A549 treated with AZD9567 at 1 μM for 4 hours (cell line): ENCODE measurements around the gene RASGRP4. TPM values are rescaled to one million over a fixed set of nuclear protein-coding genes. Genes with fewer than 3 reads are reported as not detected.

Source experiments
- total RNA-seq: library from RNA; stranded (reverse); fragments of 200-300 nt; extraction: Qiagen RNA extraction; gene quantifications from 5 replicates; pipeline ENCODE4 v1.2.3, GENCODE V29; 2022; ENCODE audit not compliant: insufficient read depth

RASGRP4 gene, protein sequence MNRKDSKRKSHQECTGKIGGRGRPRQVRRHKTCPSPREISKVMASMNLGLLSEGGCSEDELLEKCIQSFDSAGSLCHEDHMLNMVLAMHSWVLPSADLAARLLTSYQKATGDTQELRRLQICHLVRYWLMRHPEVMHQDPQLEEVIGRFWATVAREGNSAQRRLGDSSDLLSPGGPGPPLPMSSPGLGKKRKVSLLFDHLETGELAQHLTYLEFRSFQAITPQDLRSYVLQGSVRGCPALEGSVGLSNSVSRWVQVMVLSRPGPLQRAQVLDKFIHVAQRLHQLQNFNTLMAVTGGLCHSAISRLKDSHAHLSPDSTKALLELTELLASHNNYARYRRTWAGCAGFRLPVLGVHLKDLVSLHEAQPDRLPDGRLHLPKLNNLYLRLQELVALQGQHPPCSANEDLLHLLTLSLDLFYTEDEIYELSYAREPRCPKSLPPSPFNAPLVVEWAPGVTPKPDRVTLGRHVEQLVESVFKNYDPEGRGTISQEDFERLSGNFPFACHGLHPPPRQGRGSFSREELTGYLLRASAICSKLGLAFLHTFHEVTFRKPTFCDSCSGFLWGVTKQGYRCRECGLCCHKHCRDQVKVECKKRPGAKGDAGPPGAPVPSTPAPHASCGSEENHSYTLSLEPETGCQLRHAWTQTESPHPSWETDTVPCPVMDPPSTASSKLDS
- total RNA-seq = 0.03 to 0.17 TPM (median 0.11 TPM) in 4 of 5 replicates, not detected in the other

DNA sequence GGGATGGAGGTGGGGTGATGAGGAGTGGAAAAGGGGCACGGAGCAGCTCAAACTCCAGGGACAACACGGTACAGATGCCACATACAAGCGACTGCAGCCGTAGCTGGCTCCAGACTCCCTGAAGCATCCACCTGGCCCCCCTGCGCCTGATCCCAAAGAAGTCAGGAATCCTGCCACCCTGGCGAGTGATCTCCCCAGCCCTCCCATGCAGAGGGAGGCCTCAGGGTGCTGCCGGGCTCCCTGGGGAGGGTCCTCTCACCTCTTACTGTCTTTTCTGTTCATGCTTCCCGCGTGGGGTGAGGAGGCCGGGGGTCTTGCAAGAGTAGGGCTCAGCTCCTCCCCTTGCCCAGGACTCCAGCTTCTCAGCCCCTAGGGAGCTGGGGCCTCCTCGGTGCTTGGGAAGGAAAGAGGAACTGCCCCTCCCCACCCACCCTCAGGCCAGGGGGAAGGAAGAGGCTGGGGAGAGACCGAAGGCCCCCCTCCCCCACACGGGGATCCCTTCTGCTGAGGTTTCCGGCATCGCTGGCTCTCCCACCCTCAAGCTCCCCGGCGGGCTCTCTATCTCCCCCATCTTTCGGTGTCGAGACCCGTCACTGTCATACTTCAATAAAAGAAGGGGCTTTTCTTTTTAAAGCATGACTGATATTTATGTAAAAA is at the start of gene RASGRP4:
Gene RASGRP4, minus strand, starts transcription at position 410 of the 657 bp plus-strand sequence. Its CDS starts 128 bp downstream, at position 282.

DNA sequence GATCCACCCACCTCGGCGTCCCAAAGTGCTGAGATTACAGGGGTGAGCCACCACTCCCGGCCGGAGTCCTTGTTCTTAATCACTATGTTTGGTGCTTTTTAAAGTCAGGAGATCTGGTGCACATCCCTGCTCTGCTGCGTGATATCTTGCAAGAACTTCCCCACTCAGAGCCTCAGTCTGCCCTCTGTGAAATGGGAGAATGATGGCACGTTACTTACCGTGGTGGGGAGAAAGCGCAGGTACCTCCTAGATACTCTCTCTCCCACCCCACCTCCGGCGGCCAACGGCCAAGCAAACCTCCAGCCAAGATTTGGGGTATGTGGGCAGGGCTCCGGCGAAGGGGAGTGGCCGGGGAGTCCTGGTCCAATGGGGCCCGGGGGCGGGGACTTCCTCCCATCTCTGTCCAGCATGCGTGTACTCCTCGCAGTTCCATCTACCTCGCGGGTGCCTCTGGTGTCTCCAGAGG is 7.3 kb upstream of the RASGRP4 start, which contains the start of gene RYR1:
Gene RYR1, plus strand, starts transcription at position 424 of the 466 bp plus-strand sequence. CDS start 139 bp downstream, outside the sequence.

DNA sequence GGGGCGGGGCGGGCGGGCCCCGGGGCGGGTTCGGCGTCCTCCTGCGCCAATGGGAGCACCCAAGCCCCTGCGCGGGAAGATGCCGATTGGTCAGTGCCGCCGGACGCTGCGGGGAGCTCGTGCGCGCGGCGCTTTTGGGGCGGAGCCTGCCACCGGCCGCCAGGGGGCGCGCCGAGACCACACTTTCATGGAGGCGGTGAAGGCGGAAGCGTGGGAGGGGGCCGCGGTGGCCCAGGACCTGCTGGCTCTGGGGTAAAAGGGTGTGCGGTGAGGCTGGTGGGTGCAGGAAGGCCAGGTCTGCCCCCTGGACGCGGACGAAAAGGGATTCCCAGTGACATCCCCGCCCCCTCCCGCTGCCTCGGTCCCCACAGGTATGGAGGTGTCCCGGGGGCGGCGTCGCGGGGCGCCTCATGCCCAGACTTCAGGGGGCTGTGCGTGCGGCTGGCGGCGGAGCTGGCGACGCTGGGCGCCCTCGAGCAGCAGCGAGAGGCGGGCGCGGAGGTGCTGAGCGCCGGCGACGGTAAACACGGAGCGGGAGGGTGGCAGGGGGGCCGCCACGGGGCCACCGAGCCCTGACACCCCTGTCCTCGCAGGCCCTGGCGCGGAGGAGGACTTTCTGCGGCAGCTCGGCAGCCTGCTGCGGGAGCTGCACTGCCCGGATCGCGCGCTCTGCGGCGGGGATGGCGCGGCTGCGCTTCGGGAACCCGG is 22.9 kb downstream of the RASGRP4 start, which contains the start of gene FAM98C:
Gene FAM98C, plus strand, starts transcription at position 127 of the 708 bp plus-strand sequence. Its CDS starts 61 bp downstream, at position 188.

DNA sequence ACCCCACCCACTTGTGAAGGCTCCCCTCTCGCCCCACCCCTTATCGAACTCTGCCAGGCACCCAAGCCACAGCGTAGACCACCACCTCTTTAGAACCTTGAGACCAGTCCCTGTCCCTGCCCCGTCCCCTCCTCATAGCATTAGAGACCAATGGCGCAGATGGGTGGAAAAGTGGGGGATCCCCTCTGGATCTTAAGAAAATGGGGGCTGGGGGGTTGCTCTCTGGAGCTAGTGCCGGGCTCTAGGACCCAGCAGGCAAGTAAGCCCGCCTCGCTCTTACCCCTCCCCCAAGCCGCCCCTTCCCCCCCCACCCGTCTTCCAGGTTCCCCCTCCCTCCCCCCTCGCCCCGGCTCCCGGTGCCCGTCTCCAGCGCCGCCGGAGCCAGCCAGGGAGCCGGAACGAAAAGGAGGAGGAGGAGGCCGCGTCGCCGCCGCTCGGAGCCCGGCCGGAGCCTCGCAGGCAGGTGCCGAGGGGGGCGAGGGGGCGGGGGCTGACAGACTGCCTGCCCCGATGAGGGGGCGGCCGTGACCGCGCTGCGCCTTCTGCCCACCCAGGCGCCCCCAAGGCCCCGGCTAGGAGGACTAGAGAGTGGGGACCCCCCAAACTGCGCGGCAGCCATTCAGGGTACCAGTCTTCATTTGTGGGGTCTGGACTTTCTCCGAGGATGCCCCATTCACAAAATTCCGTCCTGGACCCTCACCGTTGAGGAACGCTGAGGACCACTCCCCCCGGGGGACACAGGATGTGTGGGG is 37.5 kb downstream of the RASGRP4 start, which contains the start of gene SPRED3:
Gene SPRED3, plus strand, starts transcription at position 349 of the 752 bp plus-strand sequence. CDS start 1,606 bp downstream, outside the sequence.

DNA sequence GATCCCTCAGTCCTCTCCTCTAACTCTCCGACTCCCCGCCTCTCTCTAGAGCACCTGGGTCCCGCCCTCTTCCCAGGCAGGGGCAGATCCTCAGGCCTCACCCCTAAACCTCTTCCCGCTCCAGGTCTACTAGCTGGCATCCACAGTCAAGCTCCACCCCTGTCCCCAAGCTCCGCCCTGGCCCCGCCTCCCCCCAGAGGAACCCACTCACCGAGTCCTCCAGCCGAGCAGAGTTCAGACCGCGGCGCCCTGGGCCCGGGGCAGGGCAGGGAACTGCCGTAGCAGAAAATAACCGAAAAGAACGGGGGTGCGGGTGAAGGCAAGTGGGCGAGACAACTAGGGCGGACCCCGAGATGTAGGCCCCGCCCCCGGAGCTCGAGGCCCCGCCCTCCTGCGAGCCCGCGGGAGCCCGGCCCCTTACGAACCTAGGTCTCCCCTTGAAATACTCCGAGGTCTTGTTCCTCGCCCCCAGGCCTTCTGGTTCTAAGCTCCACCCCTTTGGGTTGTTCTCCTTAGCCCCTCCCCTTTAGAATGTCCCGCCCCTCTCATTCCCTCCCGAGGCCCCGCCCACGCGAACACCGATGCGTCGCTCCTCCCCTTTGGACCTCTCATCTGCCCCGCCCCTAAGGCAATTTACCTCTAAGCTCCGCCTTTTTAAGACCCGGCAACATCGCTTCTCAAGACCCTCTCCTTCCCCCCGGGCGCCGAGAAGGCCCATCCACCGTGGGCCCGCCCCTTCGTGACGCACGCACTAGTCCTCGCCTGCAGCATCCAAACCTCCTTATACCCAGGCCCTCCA is 38.3 kb downstream of the RASGRP4 start, which contains the start of gene GGN:
Gene GGN, minus strand, starts transcription at position 485 of the 799 bp plus-strand sequence. CDS start 773 bp downstream, outside the sequence.

DNA sequence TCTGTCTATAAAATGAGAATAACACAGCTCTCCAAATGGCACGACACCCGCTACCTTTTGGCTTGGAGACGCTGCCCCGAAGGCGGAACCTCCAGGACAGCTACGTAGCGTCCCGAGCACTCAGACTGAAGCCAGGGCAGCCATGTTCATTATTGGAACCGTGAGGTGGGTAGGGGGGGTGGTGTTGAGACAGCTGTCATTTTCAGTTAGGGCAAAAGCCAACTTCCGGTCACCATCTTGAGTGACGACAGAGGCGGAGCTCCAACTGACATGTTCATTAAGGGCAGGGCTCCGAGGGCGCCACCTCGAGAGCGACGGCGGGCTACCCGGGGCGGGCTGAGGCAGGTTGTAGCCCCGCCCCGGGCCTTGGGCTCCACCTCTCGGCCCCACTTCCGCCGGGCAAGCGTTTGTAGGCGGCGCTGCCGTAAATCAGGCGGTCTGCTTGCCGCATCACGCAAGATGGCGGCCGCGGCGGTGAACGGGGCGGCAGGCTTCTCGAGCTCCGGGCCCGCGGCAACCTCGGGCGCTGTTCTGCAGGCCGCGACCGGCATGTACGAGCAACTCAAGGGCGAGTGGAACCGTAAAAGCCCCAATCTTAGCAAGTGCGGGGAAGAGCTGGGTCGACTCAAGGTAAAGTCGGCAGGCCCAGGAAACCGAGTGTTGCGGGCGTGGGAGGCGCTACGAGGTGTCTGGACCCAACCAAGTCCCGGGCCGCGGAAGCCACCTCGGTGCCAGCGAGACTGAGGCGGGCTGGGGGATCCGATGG is 51.5 kb downstream of the RASGRP4 start, which contains the start of gene PSMD8:
Gene PSMD8, plus strand, starts transcription at position 240 of the 766 bp plus-strand sequence. Its CDS starts 31 bp downstream, at position 271.

Other genes starting within 250 kb of the RASGRP4 start
- 3.9 to 5.4 TPM (median 4.7 TPM) in 5 replicates for gene DPF1, start 202.0 kb downstream of the RASGRP4 start, total RNA-seq
- 54.7 to 110 TPM (median 98.3 TPM) in 5 replicates for gene PPP1R14A, start 169.8 kb downstream of the RASGRP4 start, total RNA-seq
- gene SPINT2, start 161.6 kb downstream of the RASGRP4 start, total RNA-seq = 239 to 344 TPM (median 322 TPM) in 5 replicates
- gene C19orf33, start 122.0 kb downstream of the RASGRP4 start, total RNA-seq = 638 to 747 TPM (median 679 TPM) in 5 replicates
- gene YIF1B, start 110.3 kb downstream of the RASGRP4 start, total RNA-seq = 106 to 136 TPM (median 132 TPM) in 5 replicates
- gene KCNK6, start 106.4 kb downstream of the RASGRP4 start, total RNA-seq = 4.3 to 7.1 TPM (median 4.7 TPM) in 5 replicates
- gene CATSPERG, start 90.4 kb downstream of the RASGRP4 start, total RNA-seq = 1.2 to 1.6 TPM (median 1.4 TPM) in 4 of 5 replicates, not detected in the other
- 473 to 538 TPM (median 504 TPM) in 5 replicates for gene PSMD8, start 51.6 kb downstream of the RASGRP4 start, total RNA-seq
- 0.30 to 0.63 TPM (median 0.43 TPM) in 4 of 5 replicates, not detected in the other for gene GGN, start 38.2 kb downstream of the RASGRP4 start, total RNA-seq
- 0.53 to 3.0 TPM (median 2.5 TPM) in 5 replicates for gene SPRED3, start 37.5 kb downstream of the RASGRP4 start, total RNA-seq
- 4.7 to 26.7 TPM (median 24.0 TPM) in 5 replicates for gene FAM98C, start 23.1 kb downstream of the RASGRP4 start, total RNA-seq
- 2.8 to 6.2 TPM (median 5.2 TPM) in 5 replicates for gene RYR1, start 7.5 kb upstream of the RASGRP4 start, total RNA-seq
- gene MAP4K1, start 191.7 kb upstream of the RASGRP4 start, total RNA-seq = 0.78 to 1.1 TPM (median 1.1 TPM) in 4 of 5 replicates, not detected in the other
- gene EIF3K, start 193.0 kb upstream of the RASGRP4 start, total RNA-seq = 645 to 1,052 TPM (median 725 TPM) in 5 replicates
- 1,033 to 1,160 TPM (median 1,098 TPM) in 5 replicates for gene ACTN4, start 221.4 kb upstream of the RASGRP4 start, total RNA-seq